Measurements from ENCODE around the gene GSTT4. TPM values are rescaled to one million over a fixed set of nuclear protein-coding genes. Genes with fewer than 3 reads are reported as not detected.
"Not testable (repeated sequence)": the region's sequence is repeated elsewhere in the genome, so short reads cannot be mapped to it uniquely, and the experiment has no call there.

Gene GSTT4
- total RNA-seq, 1 experiment from 2014 or later = not detected

DNA sequence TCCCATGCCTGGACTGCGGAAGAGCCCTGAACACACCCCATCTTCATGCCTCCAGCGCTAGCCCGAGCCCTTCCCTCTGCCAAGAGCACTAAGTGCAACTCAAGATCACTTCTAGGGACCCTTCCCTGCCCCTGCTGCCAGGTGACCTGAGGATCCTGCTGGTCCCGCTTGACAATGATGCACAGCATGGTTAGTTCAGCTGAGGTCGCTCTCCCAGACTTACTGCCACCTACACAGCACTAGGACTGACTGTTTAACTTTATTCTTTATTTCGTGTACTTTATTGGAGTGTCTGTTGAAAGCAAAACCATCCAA is 50.3 kb downstream of the GSTT4 start:
- H3K4me2 ChIP-seq (ENCODE audit: insufficient read depth, insufficient read length, low read length) = peak overlapping the region; percentile 27
- not testable (repeated sequence) for H3K4ac ChIP-seq (ENCODE audit: low read depth, low read length); H3K18ac ChIP-seq (ENCODE audit: insufficient read length, low read depth, low read length); H2BK120ac ChIP-seq (ENCODE audit: low read depth, low read length, poor library complexity, severe bottlenecking); H4K20me1 ChIP-seq (ENCODE audit: control insufficient read depth, insufficient read depth, insufficient read length); H2BK15ac ChIP-seq (ENCODE audit: low read depth, low read length); H3K4me1 ChIP-seq (ENCODE audit: insufficient read depth, low read length); H3K79me2 ChIP-seq (ENCODE audit: insufficient read depth, low read length); H3K79me1 ChIP-seq (ENCODE audit: insufficient read depth, low read depth, low read length, poor library complexity, severe bottlenecking); H3K27me3 ChIP-seq (ENCODE audit: insufficient read depth, low read length); H3K27me3 Mint-ChIP-seq (ENCODE audit: low read depth); H2BK20ac ChIP-seq (ENCODE audit: low read depth, low read length, poor library complexity, severe bottlenecking); H3K56ac ChIP-seq (ENCODE audit: insufficient read length, low read depth, low read length); H3K23ac ChIP-seq (ENCODE audit: insufficient read length, low read depth, low read length); H2BK5ac ChIP-seq (ENCODE audit: insufficient read length, low read length); H3K27ac ChIP-seq (ENCODE audit: insufficient read length, low read depth, low read length); H3K23me2 ChIP-seq (ENCODE audit: insufficient read length, low read depth, low read length, poor library complexity, severe bottlenecking); H3K9me3 Mint-ChIP-seq; H4K8ac ChIP-seq (replicated peaks; ENCODE audit: insufficient read length, low read depth, low read length); H3K36me3 Mint-ChIP-seq (ENCODE audit: insufficient read depth in 1 of 3, low read depth in 3 of 3); H3K14ac ChIP-seq (ENCODE audit: insufficient read depth, low read length); H4K91ac ChIP-seq (ENCODE audit: insufficient read length, low read depth, low read length); H2AK5ac ChIP-seq (ENCODE audit: insufficient read length, low read length); H2AFZ ChIP-seq (ENCODE audit: low read length); H3K9me3 ChIP-seq (ENCODE audit: control insufficient read depth, low read depth, low read length); H3T11ph ChIP-seq (ENCODE audit: low read length); H3K9ac ChIP-seq (ENCODE audit: extremely low read depth, insufficient read length, low read length)
- WGBS (ENCODE audit: extremely low coverage, insufficient read length, low lambda C conversion rate) = no CpG with 5 or more reads among the region's 6 CpGs
- Mint-ChIP-seq H3K4me1 (peaks cover 33 to 34% of the 10 kb centered on the region in 2 experiments), H3K27ac (peak overlapping the region in 2 of 3 experiments; percentile 21 to 59; a peak in 5 of 7 replicates), H3K4me3 (peak overlapping the region; percentile 6 to 43; a peak in 4 of 5 replicates)
- H4K5ac ChIP-seq (ENCODE audit: insufficient read length, low read depth, low read length) = peak overlapping the region; percentile 25
- peak overlapping the region; percentile 28 for H2BK12ac ChIP-seq (ENCODE audit: insufficient read length, low read depth, low read length)
- DNase-seq = peak; percentile 62

- not testable (repeated sequence) for H3K27me3 Mint-ChIP-seq (ENCODE audit: low read depth); H4K91ac ChIP-seq (ENCODE audit: insufficient read length, low read depth, low read length); H2BK120ac ChIP-seq (ENCODE audit: low read depth, low read length, poor library complexity, severe bottlenecking); H3K9me3 Mint-ChIP-seq; DNase-seq; H3K23me2 ChIP-seq (ENCODE audit: insufficient read length, low read depth, low read length, poor library complexity, severe bottlenecking); H3K9ac ChIP-seq (ENCODE audit: extremely low read depth, insufficient read length, low read length); H3K79me2 ChIP-seq (ENCODE audit: insufficient read depth, low read length); H3K18ac ChIP-seq (ENCODE audit: insufficient read length, low read depth, low read length); H4K8ac ChIP-seq (replicated peaks; ENCODE audit: insufficient read length, low read depth, low read length); H2AFZ ChIP-seq (ENCODE audit: low read length); H2BK15ac ChIP-seq (ENCODE audit: low read depth, low read length); H3T11ph ChIP-seq (ENCODE audit: low read length); H3K56ac ChIP-seq (ENCODE audit: insufficient read length, low read depth, low read length); H3K4ac ChIP-seq (ENCODE audit: low read depth, low read length); H4K20me1 ChIP-seq (ENCODE audit: control insufficient read depth, insufficient read depth, insufficient read length); H3K23ac ChIP-seq (ENCODE audit: insufficient read length, low read depth, low read length); H3K79me1 ChIP-seq (ENCODE audit: insufficient read depth, low read depth, low read length, poor library complexity, severe bottlenecking); H2BK5ac ChIP-seq (ENCODE audit: insufficient read length, low read length); H3K27ac ChIP-seq (ENCODE audit: insufficient read length, low read depth, low read length); H3K14ac ChIP-seq (ENCODE audit: insufficient read depth, low read length); H3K4me1 ChIP-seq (ENCODE audit: insufficient read depth, low read length); H2BK20ac ChIP-seq (ENCODE audit: low read depth, low read length, poor library complexity, severe bottlenecking); H3K27me3 ChIP-seq (ENCODE audit: insufficient read depth, low read length); H3K9me3 ChIP-seq (ENCODE audit: control insufficient read depth, low read depth, low read length); H3K36me3 Mint-ChIP-seq (ENCODE audit: insufficient read depth in 1 of 3, low read depth in 3 of 3)
- peak overlapping the region; percentile 25 for H4K5ac ChIP-seq (ENCODE audit: insufficient read length, low read depth, low read length)
- Mint-ChIP-seq H3K4me3 (peak overlapping the region; percentile 6 to 43; a peak in 4 of 5 replicates), H3K4me1 (peaks cover 33 to 34% of the 10 kb centered on the region in 2 experiments), H3K27ac (peak overlapping the region in 2 of 3 experiments; percentile 21 to 59; a peak in 4 of 7 replicates)
- WGBS (ENCODE audit: extremely low coverage, insufficient read length, low lambda C conversion rate) = no CpG with 5 or more reads among the region's 8 CpGs
- peak overlapping the region; percentile 57 for H2AK5ac ChIP-seq (ENCODE audit: insufficient read length, low read length)
- H3K4me2 ChIP-seq (ENCODE audit: insufficient read depth, insufficient read length, low read length) = peak overlapping the region; percentile 27
- H2BK12ac ChIP-seq (ENCODE audit: insufficient read length, low read depth, low read length) = peak overlapping the region; percentile 28
These were observed 50.9 kb downstream of the GSTT4 start for GRCh38 chr22:23954193-23954990.
